HG03095 (cell line): ENCODE data around the gene SCUBE3.

Experiments used
- ATAC-seq: cut with Tn5 transposase; IDR thresholded peaks from one replicate; pipeline ENCODE4 v1.9.1; 2021; ENCODE audit warnings: moderate library complexity; ENCODE audit not compliant: unreplicated experiment

SCUBE3 gene

GRCh38 chr6:35181308-35181932 lies 32.3 kb upstream of the SCUBE3 start:
- no peak for ATAC-seq

- no peak for ATAC-seq
Observed at GRCh38 chr6:35181933-35182612, 31.7 kb upstream of the SCUBE3 start.

- ATAC-seq: no peak
Observed at GRCh38 chr6:35183281-35183680, 30.5 kb upstream of the SCUBE3 start.

GRCh38 chr6:35183935-35184334 lies 29.8 kb upstream of the SCUBE3 start:
- no peak for ATAC-seq

GRCh38 chr6:35184580-35185301 lies 29.0 kb upstream of the SCUBE3 start:
- ATAC-seq: no peak

- no peak for ATAC-seq
Observed at GRCh38 chr6:35185302-35185681, 28.5 kb upstream of the SCUBE3 start.

GRCh38 chr6:35185971-35186370 lies 27.8 kb upstream of the SCUBE3 start:
- no peak for ATAC-seq

- ATAC-seq: no peak
Observed at GRCh38 chr6:35186571-35186970, 27.2 kb upstream of the SCUBE3 start.

GRCh38 chr6:35188886-35189285 lies 24.9 kb upstream of the SCUBE3 start:
- ATAC-seq: no peak

GRCh38 chr6:35190306-35190705 lies 23.4 kb upstream of the SCUBE3 start:
- ATAC-seq: no peak

GRCh38 chr6:35191889-35192288 lies 21.9 kb upstream of the SCUBE3 start:
- no peak for ATAC-seq

GRCh38 chr6:35192301-35192860 lies 21.4 kb upstream of the SCUBE3 start:
- ATAC-seq: no peak

- no peak for ATAC-seq
Observed at GRCh38 chr6:35194390-35194789, 19.4 kb upstream of the SCUBE3 start.

GRCh38 chr6:35195120-35195780 lies 18.5 kb upstream of the SCUBE3 start:
- ATAC-seq: no peak

GRCh38 chr6:35197196-35197595 lies 16.6 kb upstream of the SCUBE3 start:
- ATAC-seq: no peak

- no peak for ATAC-seq
Observed at GRCh38 chr6:35199866-35200265, 13.9 kb upstream of the SCUBE3 start.

- ATAC-seq: no peak
Observed at GRCh38 chr6:35202066-35202546, 11.7 kb upstream of the SCUBE3 start.

- no peak for ATAC-seq
Observed at GRCh38 chr6:35203152-35203670, 10.5 kb upstream of the SCUBE3 start.

GRCh38 chr6:35203680-35204079 lies 10.1 kb upstream of the SCUBE3 start:
- ATAC-seq: no peak

- no peak for ATAC-seq
Observed at GRCh38 chr6:35206346-35206745, 7.4 kb upstream of the SCUBE3 start.

- no peak for ATAC-seq
Observed at GRCh38 chr6:35208419-35208818, 5.3 kb upstream of the SCUBE3 start.
